Lung (tissue), 12 donors: ENCODE measurements around the gene SAMD4A. TPM values are rescaled to one million over a fixed set of nuclear protein-coding genes. Genes with fewer than 3 reads are reported as not detected.
"Not testable (repeated sequence)": the region's sequence is repeated elsewhere in the genome, so short reads cannot be mapped to it uniquely, and the experiment has no call there.

Experiments
- ATAC-seq: fragments of 200-7000 bp; cut with Tn5 transposase; one replicate; pipeline ENCODE4 v1.9.1; 2020; ENCODE audit warnings: moderate number of reproducible peaks; ENCODE audit not compliant: insufficient read depth, low FRiP score
- DNase-seq, 3 donors: peaks; one replicate each; pipeline ENCODE4 v3.0.0-alpha.2; 2013 to 2017
- H3K27ac ChIP-seq, 2 donors: one replicate each; pipeline ENCODE4 v1.5.1; 2013; ENCODE audit warnings: mild to moderate bottlenecking in 2 of 2, moderate library complexity in 2 of 2, control low read depth in 1 of 2, inconsistent platforms in 1 of 2, low read depth in 1 of 2, low read length in 1 of 2
- H3K27me3 ChIP-seq, 3 donors: one replicate each; pipeline ENCODE4 v1.5.1; 2013; ENCODE audit warnings: low read length in 2 of 3; ENCODE audit not compliant: control insufficient read depth in 3 of 3, insufficient read depth in 3 of 3
- H3K36me3 ChIP-seq, 4 donors: one replicate each; pipeline ENCODE4 v1.5.1; 2013; ENCODE audit warnings: low read length in 4 of 4, mild to moderate bottlenecking in 1 of 4, moderate library complexity in 1 of 4; ENCODE audit not compliant: control insufficient read depth in 4 of 4, insufficient read depth in 4 of 4
- H3K4me1 ChIP-seq, 5 donors: one replicate each; pipeline ENCODE4 v1.5.1; 2013; ENCODE audit warnings: low read length in 5 of 5, mild to moderate bottlenecking in 2 of 5, moderate library complexity in 1 of 5; ENCODE audit not compliant: control insufficient read depth in 5 of 5, insufficient read depth in 5 of 5
- H3K4me3 ChIP-seq: one replicate; pipeline ENCODE4 v1.5.1; 2013; ENCODE audit warnings: mild to moderate bottlenecking, control low read depth, moderate library complexity
- H3K9ac ChIP-seq, 2 donors: one replicate each; pipeline ENCODE4 v1.5.1; 2013; ENCODE audit warnings: low read length in 2 of 2, control low read depth in 1 of 2; ENCODE audit not compliant: insufficient read depth in 1 of 2
- H3K9me3 ChIP-seq, 4 donors: one replicate each; pipeline ENCODE4 v1.5.1; 2013; ENCODE audit warnings: low read length in 3 of 4, mild to moderate bottlenecking in 1 of 4, moderate library complexity in 1 of 4; ENCODE audit not compliant: control insufficient read depth in 4 of 4, insufficient read depth in 3 of 4
- CTCF ChIP-seq: IDR thresholded peaks from 2 replicates; pipeline ENCODE4 v1.5.1; 2012; ENCODE audit warnings: mild to moderate bottlenecking; ENCODE audit errors: control extremely low read depth, extremely low read depth
- WGBS, 2 donors: extraction: QIAGEN DNeasy Blood & Tissue Kit; methylation state at CpG; one replicate each; pipeline ENCODE4 v1.1.7; 2013; 5-methylcytosine and 5-hydroxymethylcytosine counted together
- polyA plus RNA-seq, 2 donors: library from polyadenylated mRNA; stranded (reverse); fragments of 200-250 nt; gene quantifications; one replicate each; pipeline ENCODE4 v1.2.1, GENCODE V29; 2013
- total RNA-seq, 2 donors: library from RNA; depleted of rRNA in 1 of 2; stranded (reverse); fragments of >200 nt in 1 of 2; gene quantifications; one replicate each; pipeline ENCODE4 v1.2.1, GENCODE V29; 2014 to 2021
- donor health status: control.
- donor health status: control.
- donor health status: Bipolar disorder and iron deficiency.
- donor health status: healthy.
- donor health status: DM: yes; HTN: yes; CAD: no.

Gene SAMD4A
- total and polyA plus RNA-seq, 4 donors = 5.8 to 26.6 (median 16.2) TPM

GRCh38 chr14:54621686-54622085 is 54.8 kb downstream of the SAMD4A start:
- no peak for DNase-seq
- no peak for TF ChIP-seq CTCF
- no peak overlapping the region for H3K9ac ChIP-seq
- H3K36me3 ChIP-seq = no peaks in the 10 kb centered on the region
- ATAC-seq = no peak
- H3K27ac ChIP-seq = no peak overlapping the region
- no peak overlapping the region for H3K4me3 ChIP-seq
- no peaks in the 10 kb centered on the region for H3K9me3 ChIP-seq
- H3K4me1 ChIP-seq = peaks cover 0 to 24% (median 16%) of the 10 kb centered on the region in 5 donors
- no peaks in the 10 kb centered on the region for H3K27me3 ChIP-seq

- Histone ChIP-seq H3K4me3 (peak overlapping the region; percentile 6), H3K27ac (no peak overlapping the region), H3K9me3 (no peaks in the 10 kb centered on the region), H3K36me3 (no peaks in the 10 kb centered on the region), H3K27me3 (no peaks in the 10 kb centered on the region), H3K4me1 (peaks cover 0 to 31% (median 21%) of the 10 kb centered on the region in 5 donors), H3K9ac (no peak overlapping the region)
- WGBS, 2 donors = 92 to 96% methylated on average over 9 of the region's 9 CpGs
- ATAC-seq = no peak
- no peak for DNase-seq
- TF ChIP-seq CTCF = no peak
Observed at GRCh38 chr14:54622192-54622958, 55.4 kb downstream of the SAMD4A start.

- no peak for TF ChIP-seq CTCF
- Histone ChIP-seq H3K27ac (no peak overlapping the region), H3K9ac (no peak overlapping the region), H3K4me1 (peaks cover 3 to 41% (median 28%) of the 10 kb centered on the region in 5 donors), H3K4me3 (no peak overlapping the region), H3K36me3 (no peaks in the 10 kb centered on the region), H3K9me3 (no peaks in the 10 kb centered on the region), H3K27me3 (no peaks in the 10 kb centered on the region)
- DNase-seq (no peak), ATAC-seq (no peak)
- 84 to 86% methylated on average over 1 of the region's 1 CpG for WGBS, 2 donors
Observed at GRCh38 chr14:54623279-54624004, 56.5 kb downstream of the SAMD4A start.

- not testable (repeated sequence) for H3K4me3 ChIP-seq, H3K36me3 ChIP-seq, ATAC-seq, DNase-seq, H3K9ac ChIP-seq, H3K27me3 ChIP-seq, H3K27ac ChIP-seq, H3K9me3 ChIP-seq
- H3K4me1 ChIP-seq = peaks cover 3 to 46% (median 31%) of the 10 kb centered on the region in 5 donors
- WGBS, 2 donors = 90 to 92% methylated on average over 19 of the region's 19 CpGs
Observed at GRCh38 chr14:54624005-54624358, 57.1 kb downstream of the SAMD4A start.
